ENCODE data around the gene CERS6.

CERS6 gene

GRCh38 chr2:168614172-168615018 is 158.3 kb downstream of the CERS6 start:
- TF ChIP-seq CTCF (conservative IDR thresholded peaks at IDR 0.05; ENCODE audit: low read depth, low read length) = no peak
- H3K4me3 ChIP-seq (ENCODE audit: low read length) = no peak overlapping the region
- no peak for DNase-seq (ENCODE audit: low read depth)

DNA sequence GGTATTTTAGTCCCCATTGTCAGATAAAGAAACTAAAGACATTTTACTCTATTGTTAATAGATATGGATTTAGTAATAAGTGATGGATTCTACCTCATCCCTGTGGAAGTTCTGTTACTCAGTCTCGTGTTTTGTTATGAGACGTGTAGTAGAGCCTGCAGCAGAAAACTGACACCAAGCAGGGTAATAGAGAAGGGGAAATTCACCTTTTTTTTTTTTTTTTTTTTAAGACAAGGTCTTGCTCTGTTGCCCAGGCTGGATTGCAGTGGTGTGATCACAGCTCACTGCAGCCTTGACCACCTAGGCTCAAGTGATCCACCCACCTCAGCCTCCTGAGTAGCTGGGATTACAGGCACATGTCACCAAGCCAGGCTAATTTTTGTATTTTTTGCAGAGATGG is 164.5 kb downstream of the CERS6 start:
- no peak for DNase-seq (ENCODE audit: low read depth)
- no peak for TF ChIP-seq CTCF (conservative IDR thresholded peaks at IDR 0.05; ENCODE audit: low read depth, low read length)
- H3K4me3 ChIP-seq (ENCODE audit: low read length) = no peak overlapping the region

- no peak for TF ChIP-seq CTCF (conservative IDR thresholded peaks at IDR 0.05; ENCODE audit: low read depth, low read length)
- no peak for DNase-seq (ENCODE audit: low read depth)
- H3K4me3 ChIP-seq (ENCODE audit: low read length) = no peak overlapping the region
Observed at GRCh38 chr2:168622559-168622958, 166.5 kb downstream of the CERS6 start.

- TF ChIP-seq CTCF (conservative IDR thresholded peaks at IDR 0.05; ENCODE audit: low read depth, low read length) = no peak
- no peak for DNase-seq (ENCODE audit: low read depth)
- H3K4me3 ChIP-seq (ENCODE audit: low read length) = no peak overlapping the region
Observed at GRCh38 chr2:168624028-168624427, 168.0 kb downstream of the CERS6 start.

DNA sequence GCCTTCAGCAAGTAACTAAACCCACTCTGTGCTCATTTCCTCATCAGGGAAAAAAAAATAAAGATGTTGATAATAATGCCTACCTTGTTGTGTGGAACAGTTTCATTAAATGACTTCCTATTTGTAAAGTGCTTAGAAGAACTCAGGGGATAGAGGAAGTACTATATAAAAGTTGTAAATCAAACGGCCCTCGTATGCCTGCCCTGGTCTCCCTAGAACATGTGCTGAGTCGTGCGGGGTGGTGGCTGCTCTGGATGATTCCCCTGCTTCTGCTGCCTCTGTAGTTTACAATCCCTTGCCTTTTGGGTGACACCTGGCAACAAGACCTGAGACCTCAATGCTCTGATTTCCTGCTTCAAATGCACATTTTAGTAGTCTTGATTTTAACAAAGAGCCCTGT is 170.0 kb downstream of the CERS6 start:
- no peak for TF ChIP-seq CTCF (conservative IDR thresholded peaks at IDR 0.05; ENCODE audit: low read depth, low read length)
- no peak for DNase-seq (ENCODE audit: low read depth)
- no peak overlapping the region for H3K4me3 ChIP-seq (ENCODE audit: low read length)

GRCh38 chr2:168626647-168627046 is 170.6 kb downstream of the CERS6 start:
- no peak overlapping the region for H3K4me3 ChIP-seq (ENCODE audit: low read length)
- DNase-seq (ENCODE audit: low read depth) = no peak
- TF ChIP-seq CTCF (conservative IDR thresholded peaks at IDR 0.05; ENCODE audit: low read depth, low read length) = no peak

DNA sequence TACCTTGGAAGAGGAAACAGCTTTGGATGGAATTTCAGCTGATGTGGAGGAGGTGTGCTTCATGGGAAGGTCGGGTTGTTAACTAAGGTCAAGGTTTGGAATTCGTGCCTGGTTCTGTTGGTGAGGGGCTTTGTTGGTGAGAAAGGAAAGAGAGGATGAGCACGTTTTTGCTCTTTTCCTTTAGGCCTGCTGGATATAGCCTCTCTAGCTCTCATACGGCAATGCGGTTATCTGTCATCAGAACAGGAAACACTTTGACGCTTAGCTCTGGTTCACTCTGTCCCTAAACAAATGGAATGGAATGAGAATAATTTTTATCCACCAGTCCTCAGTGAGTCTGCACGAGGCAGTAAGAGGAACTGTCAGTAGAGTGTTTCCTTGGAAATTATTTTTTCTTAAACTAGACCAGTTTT is 176.6 kb downstream of the CERS6 start:
- no peak for TF ChIP-seq CTCF (conservative IDR thresholded peaks at IDR 0.05; ENCODE audit: low read depth, low read length)
- no peak overlapping the region for H3K4me3 ChIP-seq (ENCODE audit: low read length)
- DNase-seq (ENCODE audit: low read depth) = no peak
